Activated CD8-positive, alpha-beta T cell treated with anti-CD3 and anti-CD28 coated beads for 36 hours (primary cell): ENCODE results near the gene PITRM1. TPM values are rescaled to one million over a fixed set of nuclear protein-coding genes. Genes with fewer than 3 reads are reported as not detected.

Source experiments
- ATAC-seq: fragments of 200-7000 bp; cut with Tn5 transposase; one replicate; pipeline ENCODE4 v1.10.0; 2021; ENCODE audit warnings: mild to moderate bottlenecking, moderate library complexity
- CTCF ChIA-PET: fragments of 350-600 bp; sonication (Branson Sonifier 250); formaldehyde crosslinking; loops from one replicate; lab custom pipeline; 2021; ENCODE audit warnings: antibody characterized with exemption; lab: Charles Lee
- POLR2A ChIA-PET: fragments of 350-600 bp; sonication (Branson Sonifier 250); formaldehyde crosslinking; loops from one replicate; lab custom pipeline; 2021; ENCODE audit warnings: antibody characterized with exemption; lab: Charles Lee
- DNase-seq: peaks from one replicate; pipeline ENCODE4 v3.0.0-alpha.2; 2020
- H3K27ac Mint-ChIP-seq: one replicate; pipeline ENCODE4 v1.8.0; 2021; ENCODE audit warnings: mild to moderate bottlenecking, mixed read lengths
- H3K27me3 Mint-ChIP-seq: one replicate; pipeline ENCODE4 v1.8.0; 2021; ENCODE audit warnings: mixed read lengths
- H3K36me3 Mint-ChIP-seq: one replicate; pipeline ENCODE4 v1.8.0; 2021; ENCODE audit warnings: low read depth, mixed read lengths
- H3K4me1 Mint-ChIP-seq: one replicate; pipeline ENCODE4 v1.8.0; 2021; ENCODE audit warnings: low read depth, mixed read lengths
- H3K4me3 Mint-ChIP-seq: one replicate; pipeline ENCODE4 v1.8.0; 2021; ENCODE audit warnings: mild to moderate bottlenecking, moderate library complexity, mixed read lengths
- H3K9me3 Mint-ChIP-seq: one replicate; pipeline ENCODE4 v1.8.0; 2021; ENCODE audit warnings: mixed read lengths
- CTCF ChIP-seq: fragments of 200-600 bp; IDR thresholded peaks from one replicate; pipeline ENCODE4 v1.8.0; 2022; ENCODE audit warnings: antibody characterized with exemption, mild to moderate bottlenecking
- intact Hi-C: fragments of 100-400 bp; cut with micrococcal nuclease; formaldehyde crosslinking; loops from one replicate; pipeline ENCODE4 v1.10.0; 2022
- total RNA-seq, 2 experiments: library from RNA; stranded (reverse); gene quantifications; one replicate each; pipeline ENCODE4 v1.2.3, GENCODE V29; 2021

Gene PITRM1
- total RNA-seq, 2 experiments from 2014 or later: 77.6 to 78.6 TPM

GRCh38 chr10:3110782-3111620 is 61.6 kb downstream of the PITRM1 start:
- H3K36me3 Mint-ChIP-seq: peaks cover 75% of the 10 kb centered on the region
- no peak overlapping the region for H3K27ac Mint-ChIP-seq
- H3K4me3 Mint-ChIP-seq: no peak overlapping the region
- ATAC-seq (no peak), DNase-seq (no peak)
- H3K9me3 Mint-ChIP-seq: no peaks in the 10 kb centered on the region
- intact Hi-C loops: no loop called here
- H3K27me3 Mint-ChIP-seq: no peaks in the 10 kb centered on the region
- CTCF ChIA-PET: no interaction called here
- POLR2A ChIA-PET: interaction anchor here (0.8 to 1.6 kb wide), 3 partner anchors 18 to 23 kb away, joined by 3 to 5 read pairs (median 3); no protein-coding TSS in a partner anchor
- no peak for TF ChIP-seq CTCF
- no peaks in the 10 kb centered on the region for H3K4me1 Mint-ChIP-seq

- no peaks in the 10 kb centered on the region for H3K4me1 Mint-ChIP-seq
- H3K36me3 Mint-ChIP-seq: peaks cover 78% of the 10 kb centered on the region
- CTCF ChIA-PET: interaction anchor here (1.0 kb wide), 1 partner anchor 10 kb away, joined by 4 read pairs; no protein-coding TSS in a partner anchor
These were observed 62.9 kb downstream of the PITRM1 start for GRCh38 chr10:3109633-3110032.

GRCh38 chr10:3109196-3109595 is 63.4 kb downstream of the PITRM1 start:
- Mint-ChIP-seq H3K27me3 (no peaks in the 10 kb centered on the region), H3K36me3 (peaks cover 79% of the 10 kb centered on the region), H3K9me3 (no peaks in the 10 kb centered on the region), H3K4me3 (no peak overlapping the region), H3K4me1 (no peaks in the 10 kb centered on the region), H3K27ac (no peak overlapping the region)
- ChIA-PET POLR2A (interaction anchor here (1.2 to 1.5 kb wide), 2 partner anchors 10 to 11 kb away, joined by 3 read pairs; no protein-coding TSS in a partner anchor), CTCF (interaction anchor here (1.2 kb wide), 1 partner anchor 9 kb away, joined by 3 read pairs; no protein-coding TSS in a partner anchor)
- intact Hi-C loops: no loop called here
- no peak for TF ChIP-seq CTCF
- ATAC-seq: no peak
- DNase-seq: no peak

More at GRCh38 chr10:3109633-3110032, 62.9 kb downstream of the PITRM1 start:
- H3K9me3 Mint-ChIP-seq: no peaks in the 10 kb centered on the region
- H3K27me3 Mint-ChIP-seq: no peaks in the 10 kb centered on the region
- ATAC-seq (no peak), DNase-seq (no peak)
- H3K27ac Mint-ChIP-seq: no peak overlapping the region
- no peak overlapping the region for H3K4me3 Mint-ChIP-seq
- POLR2A ChIA-PET: interaction anchor here (1.2 to 1.5 kb wide), 2 partner anchors 9 to 10 kb away, joined by 3 read pairs; no protein-coding TSS in a partner anchor
- intact Hi-C loops: no loop called here
- no peak for TF ChIP-seq CTCF

- peaks cover 78% of the 10 kb centered on the region for H3K36me3 Mint-ChIP-seq
- CTCF ChIA-PET: interaction anchor here (1.2 kb wide), 1 partner anchor 10 kb away, joined by 3 read pairs; no protein-coding TSS in a partner anchor
- intact Hi-C loops: no loop called here
- no peak for ATAC-seq
- no peaks in the 10 kb centered on the region for H3K9me3 Mint-ChIP-seq
- DNase-seq: no peak
- no peak overlapping the region for H3K27ac Mint-ChIP-seq
- H3K4me3 Mint-ChIP-seq: no peak overlapping the region
- POLR2A ChIA-PET: interaction anchor here (0.9 to 1.1 kb wide), 3 partner anchors 8 to 64 kb away, joined by 3 read pairs; partner anchors contain the start of gene PITRM1
- no peak for TF ChIP-seq CTCF
- H3K4me1 Mint-ChIP-seq: no peaks in the 10 kb centered on the region
- H3K27me3 Mint-ChIP-seq: no peaks in the 10 kb centered on the region
These were observed 63.9 kb downstream of the PITRM1 start for GRCh38 chr10:3108575-3109105.
